HG03139 (cell line): Measurements from ENCODE around the gene WBP1.
A peak's percentile ranks its signal among the peaks of the same experiment; 100 is the strongest.
"Not testable (repeated sequence)": the region's sequence is repeated elsewhere in the genome, so short reads cannot be mapped to it uniquely, and the experiment has no call there.

ENCODE experiments used
- ATAC-seq: cut with Tn5 transposase; IDR thresholded peaks from one replicate; pipeline ENCODE4 v1.9.1; 2021; ENCODE audit not compliant: unreplicated experiment

Gene WBP1

DNA sequence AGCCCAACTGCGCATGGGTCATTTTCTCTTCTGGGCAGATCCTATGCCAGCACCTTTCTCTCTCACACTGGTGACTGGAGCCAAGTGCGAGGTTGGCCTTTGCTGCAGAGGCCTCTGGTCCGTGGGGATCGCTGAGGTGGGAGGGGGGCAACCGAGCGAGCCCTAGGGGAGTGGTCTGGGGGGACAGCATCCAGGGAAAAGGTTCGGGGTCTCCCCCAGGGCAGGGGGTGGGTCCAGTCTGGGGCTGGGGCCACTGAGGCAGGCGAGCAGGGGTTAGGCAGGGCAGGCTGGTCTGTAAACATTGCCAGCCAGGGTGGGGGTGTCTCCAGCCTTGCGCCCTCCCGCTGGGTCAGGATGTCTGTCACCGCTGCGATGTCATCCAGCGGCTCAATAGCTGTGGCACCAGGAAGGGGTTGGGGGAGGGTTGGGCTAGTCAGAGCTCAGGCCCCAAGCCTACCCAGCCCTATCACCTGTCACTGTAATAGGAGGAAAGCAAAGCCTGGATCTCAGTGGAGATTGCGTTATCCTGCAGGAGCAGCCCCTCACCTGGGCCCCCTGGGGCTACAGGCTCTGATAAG is 32.0 kb upstream of the WBP1 start:
- ATAC-seq: no peak

DNA sequence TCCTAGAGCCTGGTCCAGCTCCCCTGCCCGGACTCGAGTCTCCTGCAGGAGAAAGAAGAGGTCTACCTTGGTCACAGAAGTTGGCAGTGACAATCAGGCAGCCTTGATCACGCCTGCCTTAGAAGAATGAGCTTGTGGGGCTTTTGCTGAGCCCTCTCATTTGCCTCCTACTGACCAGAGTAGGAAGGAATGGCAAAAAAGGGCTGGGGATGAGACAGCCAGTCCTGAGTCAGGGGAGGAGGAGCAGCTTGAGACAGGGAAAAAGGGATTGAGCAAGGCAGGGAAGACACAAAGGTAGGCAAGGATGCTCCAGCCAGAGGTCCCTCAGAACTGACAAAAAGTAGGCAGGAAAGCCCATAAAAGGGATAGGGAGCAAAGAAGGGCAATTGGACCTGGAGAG is 30.7 kb upstream of the WBP1 start:
- no peak for ATAC-seq

- ATAC-seq: no peak
These were observed 29.6 kb upstream of the WBP1 start for GRCh38 chr2:74428675-74429074.

GRCh38 chr2:74429487-74430451 is 28.5 kb upstream of the WBP1 start:
- ATAC-seq: no peak

DNA sequence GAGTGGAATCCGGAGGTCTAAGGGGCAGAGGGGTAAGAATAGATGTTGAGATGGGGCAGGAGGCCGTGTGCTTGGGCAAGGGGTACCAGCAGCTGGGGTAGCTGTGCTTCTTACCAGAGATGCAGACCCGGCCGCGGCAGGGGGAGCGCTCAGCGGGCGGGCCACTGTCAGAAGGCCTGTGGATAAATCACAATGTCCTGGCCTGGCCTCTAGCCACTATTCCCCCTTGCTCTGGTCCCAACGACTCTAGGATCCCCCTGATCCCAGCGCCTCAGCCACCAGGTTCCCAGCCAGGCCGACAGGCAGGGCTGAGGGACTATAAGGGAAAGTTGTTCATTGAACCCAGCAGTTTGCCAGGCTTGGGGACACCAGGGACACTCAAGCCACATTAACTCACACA is 27.7 kb upstream of the WBP1 start:
- no peak for ATAC-seq

GRCh38 chr2:74436111-74436805 is 22.0 kb upstream of the WBP1 start:
- no peak for ATAC-seq

- no peak for ATAC-seq
These were observed 21.2 kb upstream of the WBP1 start for GRCh38 chr2:74436848-74437695.

DNA sequence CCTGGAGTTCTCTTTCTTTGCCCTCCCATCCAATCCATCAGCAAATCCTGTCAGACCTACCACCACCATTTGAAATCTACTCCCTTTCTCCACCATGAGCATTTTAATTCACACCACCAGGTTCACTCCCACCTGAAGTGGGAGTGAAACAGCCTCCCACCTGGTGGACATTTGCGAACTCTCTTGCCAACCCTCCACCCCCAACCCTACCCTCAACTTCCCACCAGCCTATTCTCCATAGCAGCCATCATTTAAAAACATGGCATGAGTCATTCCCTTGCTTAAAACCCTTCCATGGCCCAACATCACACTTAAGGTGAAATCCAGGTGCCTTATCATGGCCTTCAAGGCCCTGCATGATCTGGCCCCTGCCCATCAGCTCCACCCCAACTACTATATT is 20.0 kb upstream of the WBP1 start:
- ATAC-seq: no peak

DNA sequence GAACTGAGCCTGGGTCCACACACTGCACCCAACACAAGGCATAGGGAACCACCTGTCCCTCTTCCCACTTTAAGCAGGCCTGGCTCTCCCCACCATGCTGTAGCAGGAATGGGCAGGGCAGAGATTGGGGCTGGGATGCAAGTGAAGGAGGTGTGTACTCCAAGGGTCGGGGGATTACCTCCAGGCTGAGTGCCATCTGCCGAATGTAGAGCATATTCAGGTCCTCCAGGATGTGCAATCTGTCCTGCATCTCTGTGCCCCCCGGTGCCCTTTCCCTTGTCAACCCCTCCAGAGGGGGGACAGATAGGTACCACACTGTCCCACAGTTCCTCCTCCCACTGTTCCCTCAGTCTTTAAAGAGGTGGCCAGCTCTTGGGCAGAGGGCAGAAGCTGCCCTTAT is 18.9 kb upstream of the WBP1 start:
- no peak for ATAC-seq

DNA sequence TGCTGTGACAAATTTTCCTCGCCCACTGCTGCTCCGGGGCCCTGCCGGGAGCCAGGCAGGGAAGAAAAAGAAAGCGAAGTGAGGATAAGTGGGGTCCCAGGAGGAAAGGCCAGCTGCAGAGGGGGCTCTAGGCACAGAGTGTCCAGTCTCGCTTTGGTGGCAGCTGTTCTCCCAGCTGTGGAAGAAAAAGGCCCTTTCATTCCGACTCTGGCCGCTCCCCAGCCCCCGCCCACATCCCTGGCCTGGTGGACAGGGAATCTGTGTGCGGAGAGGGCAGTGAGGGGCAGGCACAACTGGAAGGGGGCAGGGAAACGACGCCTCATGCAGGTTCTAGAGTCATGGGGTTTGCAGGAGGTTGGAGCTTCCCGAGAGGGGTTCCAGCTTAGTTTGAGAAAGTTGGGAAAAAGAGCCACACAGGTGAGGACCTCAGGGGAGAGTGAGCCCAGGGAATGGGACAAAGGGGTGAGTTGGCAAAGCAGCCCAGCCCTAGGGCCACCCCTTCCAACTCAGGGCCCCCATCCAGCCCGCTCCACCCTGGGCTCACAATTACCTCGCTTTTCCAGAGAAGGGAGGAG is 18.3 kb upstream of the WBP1 start:
- ATAC-seq: no peak

GRCh38 chr2:74440378-74441169 is 17.7 kb upstream of the WBP1 start:
- ATAC-seq: peak; percentile 62

DNA sequence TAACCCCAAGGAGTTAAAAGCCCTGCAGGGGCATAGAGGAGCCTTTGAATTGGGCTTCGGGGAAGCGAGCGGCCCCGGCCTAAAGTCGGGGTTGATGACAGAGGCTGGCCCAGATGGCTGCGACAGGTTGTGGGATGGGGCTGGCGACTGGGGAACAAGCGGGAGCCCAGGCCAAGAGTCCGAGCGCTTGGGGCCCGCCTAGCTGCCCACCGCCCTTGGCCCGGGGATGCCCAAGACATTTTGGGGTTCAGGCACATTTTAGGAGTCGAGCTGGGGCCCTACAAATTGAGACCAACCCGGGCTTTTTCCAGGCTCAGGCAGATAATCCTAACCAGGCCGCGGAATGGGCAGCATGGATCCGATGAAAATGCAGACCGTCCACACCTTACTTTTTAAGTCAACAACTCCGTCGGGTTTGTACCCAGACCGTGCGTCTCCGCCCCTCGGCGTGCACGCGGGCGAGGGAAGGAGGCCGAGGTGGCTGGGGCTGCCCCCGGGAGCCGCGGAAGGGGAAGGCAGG is 17.0 kb upstream of the WBP1 start:
- peak; percentile 14 for ATAC-seq

DNA sequence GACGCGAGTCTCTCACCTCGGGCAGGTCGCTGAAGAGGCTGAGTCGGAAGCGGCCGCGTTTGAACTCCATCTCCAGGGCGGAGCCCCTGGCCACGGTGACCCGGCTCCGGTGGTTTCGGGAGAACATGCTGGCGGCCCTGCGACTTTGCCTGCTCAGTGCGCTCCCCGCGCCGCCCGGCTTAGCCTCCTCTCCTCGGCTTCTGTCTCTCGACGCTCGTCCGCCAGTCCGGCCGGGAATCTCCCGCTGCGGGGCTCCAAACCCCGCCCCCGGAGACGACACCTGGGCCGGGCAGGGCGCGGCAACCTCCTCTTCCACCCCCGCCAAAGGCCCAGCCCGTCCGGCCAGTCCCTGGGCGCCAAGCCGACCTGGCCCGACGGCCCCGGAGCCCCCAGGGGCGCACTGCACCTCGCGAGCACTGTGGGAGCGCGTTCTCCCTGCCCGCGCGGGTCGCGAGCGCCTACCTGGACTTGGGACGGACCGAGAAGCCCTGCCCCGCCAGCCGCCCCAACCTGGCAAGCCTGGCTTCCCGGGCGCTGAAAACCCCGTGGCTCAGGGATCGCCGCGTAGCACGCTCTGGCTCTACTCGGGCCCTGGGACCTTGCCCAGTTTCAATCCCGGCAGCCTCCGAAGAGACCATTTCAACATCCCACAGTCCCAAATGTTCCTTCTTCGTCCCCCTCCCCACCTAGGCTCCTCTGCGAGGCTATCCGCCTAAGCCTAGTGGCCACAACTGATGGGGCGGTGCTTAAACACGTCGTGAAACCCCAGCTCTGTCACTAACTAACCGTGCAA is 16.4 kb upstream of the WBP1 start, which contains the start of gene RTKN:
RTKN (minus strand) TSS at position 248 of the 793 bp plus-strand sequence; CDS start at position 127, 121 bp downstream.
- ATAC-seq: peak; percentile 37

DNA sequence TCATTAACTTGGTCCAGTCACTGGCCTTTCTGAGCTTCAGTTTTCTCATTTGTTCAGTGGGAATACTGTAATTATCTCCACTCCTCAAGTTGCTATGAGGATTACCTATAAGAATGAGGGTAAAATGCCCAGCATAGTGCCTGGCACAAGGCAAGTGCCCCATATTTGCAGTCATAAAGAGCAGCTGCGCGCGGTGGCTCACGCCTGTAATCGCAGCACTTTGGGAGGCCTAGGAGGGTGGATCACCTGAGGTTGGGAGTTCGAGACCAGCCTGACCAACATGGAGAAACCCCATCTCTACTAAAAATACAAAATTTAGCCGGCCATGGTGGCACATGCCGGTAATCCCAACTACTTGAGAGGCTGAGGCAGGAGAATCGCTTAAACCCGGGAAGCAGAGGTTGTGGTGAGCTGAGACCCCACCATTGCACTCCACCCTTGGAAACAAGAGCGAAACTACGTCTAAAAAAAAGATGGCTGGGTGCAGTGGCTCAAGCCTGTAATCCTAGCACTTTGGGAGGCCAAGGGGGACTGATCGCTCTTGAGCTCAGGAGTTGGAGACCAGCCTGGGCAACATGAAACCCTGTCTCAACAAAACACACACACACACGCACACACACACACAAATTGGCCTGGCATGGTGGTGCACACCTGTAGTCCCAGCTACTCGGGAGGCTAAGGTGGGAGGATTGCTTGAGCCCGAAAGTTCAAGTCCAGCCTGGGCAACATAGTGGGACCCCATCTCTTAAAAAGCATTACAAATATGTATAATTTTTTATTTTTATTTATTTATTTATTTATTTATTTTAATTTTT is 15.5 kb upstream of the WBP1 start:
- not testable (repeated sequence) for ATAC-seq

- no peak for ATAC-seq
These were observed 13.5 kb upstream of the WBP1 start for GRCh38 chr2:74444498-74445318.

GRCh38 chr2:74447230-74447999 is 10.8 kb upstream of the WBP1 start:
- ATAC-seq: no peak
